ENCODE results near the gene AKAP3.

- TF ChIP-seq CTCF (conservative IDR thresholded peaks at IDR 0.05; ENCODE audit: low read depth in 2 of 2) = no peak
- TF ChIP-seq EZH2 (IDR thresholded peaks at IDR 0.05; ENCODE audit: low read depth, unreplicated experiment) = no peak
These were observed 39.8 kb downstream of the AKAP3 start for GRCh38 chr12:4609071-4609470.
